Middle frontal gyrus (tissue), 1 donor: ENCODE measurements around the gene RERE.

Source experiments
- DNase-seq: peaks from one replicate; pipeline ENCODE4 v3.0.0-alpha.2; 2015; ENCODE audit warnings: low spot score; ENCODE audit errors: extremely low spot score

Gene RERE

GRCh38 chr1:8370905-8371315, 446.5 kb downstream of the RERE start:
- no peak for DNase-seq

DNA sequence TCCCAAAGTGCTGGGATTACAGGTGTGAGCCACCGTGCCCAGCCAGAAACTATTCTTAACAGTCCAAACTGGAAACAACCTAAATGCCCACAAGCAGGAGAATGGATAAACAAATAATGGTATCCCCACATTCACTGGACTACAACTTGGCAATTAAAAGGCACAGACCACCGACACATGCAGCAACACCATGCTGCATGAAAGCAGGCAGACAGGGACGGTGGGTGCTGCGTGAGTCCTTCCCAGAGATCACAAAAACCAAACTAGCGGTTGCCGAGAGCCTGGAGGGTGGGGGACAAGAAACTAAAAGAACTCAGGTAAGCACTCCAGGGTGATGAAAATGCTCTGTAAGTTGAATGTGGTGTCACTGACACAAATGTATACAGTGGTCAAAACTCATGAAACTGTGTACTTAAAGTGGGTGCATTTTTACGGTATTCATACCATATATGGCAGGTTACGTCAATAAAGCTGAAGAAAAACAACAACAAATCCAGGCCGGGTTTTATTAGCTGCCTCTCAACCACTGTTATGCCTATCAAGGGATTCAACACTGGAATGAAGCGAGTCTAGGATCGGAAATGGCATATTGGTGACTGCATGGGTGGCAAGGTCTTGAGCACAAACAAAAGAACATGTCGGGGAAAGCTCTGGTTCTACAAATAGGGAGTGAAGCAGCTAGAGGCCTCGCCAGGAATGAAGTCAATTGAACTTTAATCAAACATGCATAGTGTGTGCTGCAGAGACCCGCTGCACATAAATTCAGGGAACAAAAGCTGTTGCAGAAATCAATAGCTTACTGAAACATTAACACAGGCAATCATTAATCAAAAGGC, 447.2 kb downstream of the RERE start:
- DNase-seq = no peak

DNA sequence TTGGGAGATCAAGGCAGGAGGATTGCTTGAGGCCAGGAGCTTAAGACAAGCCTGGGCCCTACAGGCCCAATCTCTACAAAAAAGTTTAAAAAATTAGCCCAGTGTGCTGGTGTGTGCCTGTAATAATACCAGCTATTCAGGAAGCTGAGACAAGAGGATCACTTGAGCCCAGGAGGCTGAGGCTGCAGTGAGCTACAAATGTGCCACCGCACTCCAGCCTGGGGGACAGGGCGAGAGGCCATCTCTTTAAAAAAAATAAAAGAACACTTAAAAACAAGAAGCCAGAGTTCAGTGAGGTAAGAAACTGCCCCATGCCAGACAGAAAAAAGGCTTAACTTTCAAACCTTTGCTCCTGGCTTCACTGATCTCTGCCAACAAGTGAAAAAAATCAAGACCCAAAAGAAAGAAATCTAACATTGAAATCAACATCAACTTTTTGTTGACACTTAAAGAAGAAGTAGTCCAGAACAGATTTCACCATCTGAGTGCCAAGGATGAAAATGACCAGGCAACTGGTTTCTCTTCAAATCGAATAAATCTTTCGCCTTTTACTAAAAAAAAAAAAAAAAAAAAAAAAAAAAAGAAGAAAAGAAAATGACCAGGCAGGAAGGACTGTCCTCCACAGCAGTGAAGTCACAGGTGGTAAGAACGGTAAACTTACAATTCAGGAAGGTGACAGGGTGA, 448.3 kb downstream of the RERE start:
- DNase-seq = no peak

DNA sequence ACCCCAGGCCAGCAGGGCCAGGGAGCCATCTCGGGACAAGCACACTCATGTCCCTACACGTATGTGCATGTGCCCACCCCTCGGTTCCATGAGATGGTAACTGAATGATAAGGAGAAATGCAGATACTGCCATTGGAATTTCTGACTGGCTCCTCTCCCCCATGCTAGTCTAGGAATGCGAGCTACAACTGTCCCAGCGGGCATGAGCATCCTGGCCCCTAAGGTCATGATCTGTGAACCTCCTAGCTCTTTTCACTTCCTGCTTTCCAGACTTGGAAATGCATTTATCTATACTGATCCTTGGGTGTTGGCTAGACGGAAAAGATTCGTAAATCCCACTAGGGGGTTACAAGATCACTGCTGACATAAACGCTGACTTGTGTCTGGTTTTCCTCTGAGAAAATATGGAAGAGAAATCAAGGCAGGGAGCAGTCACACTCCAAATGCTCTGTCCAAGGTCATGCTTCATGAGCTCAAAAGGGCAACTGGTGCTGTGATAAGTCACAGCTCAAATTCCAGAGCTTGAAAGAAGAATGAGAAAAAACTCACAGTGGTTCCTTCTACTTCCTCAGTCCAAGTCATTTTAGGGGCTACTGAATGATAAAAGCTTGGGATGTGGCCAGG, 449.8 kb downstream of the RERE start:
- DNase-seq = no peak

DNA sequence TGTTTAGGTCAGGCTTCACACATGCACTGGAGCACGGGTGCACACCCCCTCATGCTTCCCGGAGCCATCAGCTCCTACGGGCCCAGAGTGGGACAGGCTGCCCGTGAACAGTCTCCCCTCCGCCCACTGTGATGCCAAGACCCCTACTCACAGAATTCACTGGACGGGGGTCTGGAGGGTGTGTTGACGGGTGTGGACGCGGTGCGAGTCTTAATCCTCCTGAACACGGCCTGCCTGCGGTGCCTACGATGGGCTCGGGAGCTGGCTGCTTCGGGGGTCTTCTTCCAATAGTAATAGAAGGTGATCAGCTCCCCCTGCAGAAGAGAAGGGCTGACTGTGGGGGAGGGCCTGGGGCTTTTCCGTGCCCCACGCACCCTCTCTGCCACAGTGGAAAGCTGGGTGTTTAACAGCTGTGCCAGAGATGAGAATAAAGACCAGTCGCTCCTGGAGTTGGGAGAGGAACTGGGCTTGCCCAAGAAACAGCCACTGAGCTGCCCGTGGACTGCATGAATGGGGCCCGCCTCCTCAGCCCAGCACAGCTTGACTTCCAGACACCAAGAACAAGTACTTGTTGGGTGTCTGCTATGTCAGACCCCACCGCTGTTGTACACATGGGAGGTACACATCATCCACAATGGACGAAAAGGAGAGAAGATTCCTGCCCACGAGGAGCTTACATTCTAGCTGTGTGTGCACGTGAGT, 451.6 kb downstream of the RERE start:
- DNase-seq = no peak

GRCh38 chr1:8364528-8365442, 452.7 kb downstream of the RERE start:
- no peak for DNase-seq

DNA sequence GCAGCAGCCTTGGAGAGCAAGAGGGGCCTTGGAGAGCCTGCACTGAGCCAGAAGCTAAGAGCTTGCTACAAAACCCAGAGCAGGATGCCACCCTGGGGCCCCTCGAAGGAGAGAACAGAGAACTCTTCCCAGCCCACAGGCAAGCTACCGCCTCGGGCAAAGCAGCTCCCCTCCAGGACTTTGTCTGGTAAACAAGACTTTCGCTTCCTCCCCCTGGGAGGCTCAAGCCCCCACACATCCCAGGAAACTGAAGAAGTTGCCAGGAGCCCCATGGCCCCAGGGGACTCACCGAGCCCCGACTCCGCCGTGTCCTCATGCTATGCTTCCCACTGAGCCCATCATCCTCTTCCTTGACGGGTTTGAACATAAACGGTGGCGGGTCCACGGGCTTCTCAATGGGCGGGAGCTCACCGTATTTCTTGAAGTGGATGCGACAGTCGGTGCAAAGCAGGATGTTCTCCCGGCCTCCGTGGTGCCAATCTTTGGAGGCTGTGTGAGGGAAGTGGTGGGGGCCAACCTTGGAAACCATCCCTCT, 453.6 kb downstream of the RERE start:
- DNase-seq = no peak

DNA sequence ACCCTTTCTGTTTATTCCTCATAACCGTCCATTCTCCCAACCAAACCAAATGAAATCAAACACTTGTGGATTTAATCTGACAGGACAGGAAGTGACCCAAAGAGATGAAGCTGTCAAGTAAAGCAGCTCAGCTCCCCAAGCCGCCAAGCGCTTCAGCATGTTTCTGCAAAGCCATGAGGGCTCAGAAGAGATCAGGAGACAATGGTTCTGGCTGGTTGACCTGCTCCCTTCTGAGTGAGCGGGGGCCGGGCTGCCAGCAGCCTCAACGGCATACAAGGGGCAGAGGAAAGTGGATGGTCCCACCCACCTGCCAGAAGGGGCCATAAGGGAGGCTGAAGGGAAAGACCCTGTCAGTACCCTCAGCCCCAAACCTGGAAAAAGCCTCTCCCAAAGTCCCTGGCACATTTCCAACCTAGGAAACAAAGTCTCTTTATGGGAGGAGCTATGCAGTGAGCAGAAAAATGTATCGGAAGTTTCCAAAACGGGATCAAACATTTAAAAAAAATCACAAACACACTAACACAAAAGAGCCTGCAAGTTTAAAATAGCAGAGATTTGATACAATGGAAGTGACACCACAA, 454.2 kb downstream of the RERE start:
- no peak for DNase-seq

DNA sequence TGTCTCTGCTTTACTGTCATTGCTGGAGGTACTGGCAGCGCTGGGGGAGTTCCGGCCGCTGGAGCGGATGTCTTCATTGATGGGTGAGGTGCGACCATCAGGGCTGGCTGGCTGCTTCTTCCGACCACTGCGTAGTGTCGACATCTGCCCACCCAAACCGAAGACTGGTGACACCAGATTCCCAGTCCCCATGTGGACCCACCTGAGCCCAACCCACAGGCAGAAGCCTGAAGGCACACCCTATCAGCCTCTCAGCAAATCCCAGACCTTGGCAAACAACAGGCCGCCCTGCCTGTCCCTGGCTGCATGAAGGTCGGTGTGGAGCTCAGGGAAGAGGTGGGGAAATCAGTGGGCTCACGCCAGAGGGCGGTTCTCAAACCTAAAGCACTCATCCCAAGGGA, 454.7 kb downstream of the RERE start:
- DNase-seq = no peak

DNA sequence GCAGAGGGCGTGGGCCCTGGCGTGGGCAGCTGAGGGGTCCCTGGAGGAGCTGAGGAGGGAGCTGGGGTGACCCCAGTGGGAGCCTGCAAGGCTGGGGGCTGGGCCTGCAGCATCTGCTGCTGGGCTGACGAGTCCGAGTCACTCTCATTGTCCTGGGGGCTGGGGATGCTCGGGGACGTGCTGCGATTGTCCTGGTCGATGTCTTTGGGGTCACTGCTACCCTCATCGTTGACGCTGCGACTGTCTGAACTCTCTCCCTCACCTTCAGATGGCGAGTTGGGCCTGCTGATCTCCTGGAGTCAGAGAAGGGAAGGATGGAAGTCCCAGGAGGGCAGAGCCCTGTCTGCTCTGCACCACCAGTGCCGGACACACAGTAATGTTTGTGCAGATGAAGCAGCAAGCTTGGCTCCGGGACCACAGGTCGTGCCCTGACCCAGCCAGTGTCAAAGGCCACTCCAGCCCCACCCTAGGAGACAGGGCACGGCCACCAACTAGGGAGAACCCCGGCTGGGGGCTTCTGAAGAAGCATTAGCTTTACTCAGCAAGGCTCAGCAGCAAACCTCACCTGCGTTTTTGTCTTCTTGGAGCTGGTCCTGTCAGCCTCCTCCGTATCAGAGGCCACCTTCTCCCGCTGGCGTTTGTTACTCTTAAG, 456.1 kb downstream of the RERE start:
- DNase-seq = no peak

DNA sequence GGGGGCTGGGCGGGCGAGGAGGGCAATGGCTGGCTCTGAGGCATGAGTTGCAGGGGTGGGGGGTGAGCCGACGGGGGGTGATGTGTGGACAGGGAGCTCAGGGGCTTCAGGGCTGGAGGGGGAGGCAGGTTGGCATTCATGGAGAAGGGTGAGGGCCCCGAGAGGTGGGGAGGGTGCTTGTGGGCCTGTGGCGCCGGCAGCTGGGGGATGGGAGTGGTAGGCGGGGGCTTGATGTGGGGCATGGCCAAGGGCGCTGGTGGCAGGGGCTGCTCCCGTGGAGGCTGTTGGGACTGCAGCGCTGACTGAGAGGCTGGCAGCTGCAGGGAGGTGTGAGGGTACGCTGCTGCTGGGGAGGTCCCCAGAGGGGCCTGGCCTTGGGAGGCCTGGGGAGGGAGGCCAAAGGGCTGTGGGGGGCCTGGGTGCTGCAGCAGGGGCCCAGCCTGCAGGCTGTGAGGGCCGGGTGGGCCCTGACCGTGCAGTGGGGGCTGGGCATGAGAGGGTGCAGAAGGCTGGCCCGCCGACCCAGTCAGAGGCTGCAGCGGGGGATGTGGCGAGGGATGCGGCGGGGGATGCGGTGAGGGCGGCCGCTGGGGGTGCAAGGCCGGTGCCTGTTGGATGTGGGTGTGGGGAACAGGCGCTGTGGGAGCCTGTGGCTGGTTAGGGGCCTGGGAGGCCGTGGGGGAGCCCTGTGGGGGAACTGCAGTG, 456.8 kb downstream of the RERE start:
- no peak for DNase-seq

DNA sequence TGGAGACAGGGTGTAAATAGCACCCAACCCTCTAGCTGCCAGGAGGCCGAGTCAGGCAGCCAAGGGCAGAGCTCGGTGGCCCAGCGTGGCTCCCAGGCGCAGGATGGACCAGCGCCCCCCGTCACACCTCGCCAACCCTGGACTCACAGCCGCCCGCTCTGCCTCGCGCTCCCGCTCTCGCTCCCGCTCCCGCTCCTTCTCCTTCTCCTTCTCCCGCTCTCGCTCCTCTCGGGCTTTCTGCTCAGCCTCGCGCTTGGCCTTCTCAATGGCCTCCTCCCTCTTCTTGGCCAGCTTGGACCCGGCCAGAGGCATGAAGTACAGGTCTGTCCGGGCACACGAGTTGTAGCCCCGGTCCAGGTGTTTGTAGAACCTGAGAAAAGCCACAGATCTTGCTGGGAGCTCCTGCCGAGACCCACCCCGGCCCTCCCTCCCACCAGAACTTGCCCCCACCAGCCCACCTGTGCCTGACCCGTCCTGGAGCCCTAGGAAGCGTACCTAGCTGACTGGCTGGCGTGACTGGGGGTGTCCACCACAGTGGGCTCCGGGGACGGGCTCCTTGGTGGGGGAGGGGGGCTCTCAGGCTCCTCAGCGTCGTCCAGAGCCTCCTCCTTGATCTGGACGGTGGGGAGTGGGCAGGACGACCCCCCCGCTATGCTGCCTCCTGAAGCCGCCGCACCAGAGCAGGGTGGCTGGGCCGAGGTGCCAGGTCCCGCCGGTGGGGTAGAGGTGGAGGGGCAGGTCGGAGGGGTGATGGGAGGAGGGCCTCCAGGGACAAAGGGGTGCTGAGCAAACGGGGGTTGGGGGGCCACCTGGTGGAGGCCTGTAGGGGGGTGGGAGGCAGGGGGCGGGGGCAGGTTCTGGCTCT, 457.6 kb downstream of the RERE start:
- no peak for DNase-seq

DNA sequence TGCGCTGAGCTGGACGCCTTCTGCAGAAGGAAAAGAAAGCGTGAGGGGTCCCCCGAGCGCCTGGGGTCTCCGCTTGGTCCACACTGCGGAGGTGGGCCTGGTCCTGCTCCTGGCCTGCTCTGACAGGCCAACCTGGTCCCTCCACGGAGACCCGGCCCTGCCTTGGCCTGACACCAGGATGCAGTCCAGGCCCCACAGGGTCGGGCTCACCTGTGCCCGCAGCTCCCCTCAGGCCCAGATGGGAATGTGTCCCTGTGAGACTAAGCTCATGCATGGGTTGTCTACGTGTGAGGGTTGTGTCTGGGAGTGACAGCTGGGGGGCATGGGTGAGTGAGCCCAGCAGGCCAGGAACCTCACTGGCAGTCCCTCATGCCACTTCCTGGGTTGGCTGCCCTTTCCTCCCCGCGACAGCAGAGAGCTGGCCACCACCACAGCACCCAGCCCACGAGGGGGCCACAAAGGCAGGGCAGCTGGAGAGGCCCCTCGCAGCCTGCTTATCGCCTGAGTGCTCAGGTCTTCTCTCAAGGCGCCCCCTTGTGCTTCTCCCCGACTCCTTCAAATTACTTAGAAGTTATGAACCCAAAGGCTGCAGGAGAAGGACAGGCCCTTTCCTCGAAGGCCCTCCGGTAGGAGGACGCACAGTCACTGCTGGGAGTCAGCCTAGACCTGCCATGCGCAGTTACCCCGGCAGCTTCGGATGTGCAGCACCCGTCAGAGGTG, 458.4 kb downstream of the RERE start:
- DNase-seq = no peak

- no peak for DNase-seq
Observed at GRCh38 chr1:8358241-8358896, 459.1 kb downstream of the RERE start.

GRCh38 chr1:8357329-8358101, 459.9 kb downstream of the RERE start:
- no peak for DNase-seq
